A549 (cell line): ENCODE results near the gene NCDN. TPM values are rescaled to one million over a fixed set of nuclear protein-coding genes. Genes with fewer than 3 reads are reported as not detected.

ENCODE experiments used
- ATAC-seq, 2 experiments: fragments of 200-7000 bp in 1 of 2; fragments of >200 bp in 1 of 2; cut with Nextera tagmentation in 1 of 2; cut with Tn5 transposase in 1 of 2; 3 replicates each; pipeline versions ENCODE4 v1.8.0 to v1.9.1; 2018 to 2020; ENCODE audit warnings: mild to moderate bottlenecking in 1 of 2, moderate library complexity in 1 of 2
- CTCF ChIA-PET: fragments of 300-600 bp; sonication (Branson Sonifier 250); formaldehyde crosslinking; extraction: SDS; loops from one replicate; lab custom pipeline; 2021; ENCODE audit warnings: antibody characterized with exemption, inconsistent platforms; lab: Yijun Ruan, JAX
- POLR2A ChIA-PET: fragments of 350-600 bp; formaldehyde crosslinking; extraction: SDS; loops from one replicate; lab custom pipeline; 2021; ENCODE audit warnings: antibody characterized with exemption, inconsistent platforms; lab: Yijun Ruan, JAX
- DNase-seq, 2 experiments: peaks; one replicate each; pipeline versions ENCODE4 v3.0.0 to v3.0.0-alpha.2; 2011 to 2016; ENCODE audit warnings: low read depth in 1 of 2, low spot score in 1 of 2
- FAIRE-seq: peaks from 2 replicates; lab custom pipeline; 2011; peaks lifted over from hg19 to GRCh38; lab: Jason Lieb, UNC
- H3K27ac ChIP-seq, 2 experiments: fragments of >200 bp; sonication (Bioruptor Twin); formaldehyde crosslinking; 3 replicates each; pipeline ENCODE4 v1.5.1; 2016 to 2017
- H3K4me1 ChIP-seq: fragments of >200 bp; sonication (Bioruptor Twin); formaldehyde crosslinking; 3 replicates; pipeline ENCODE4 v1.6.1; 2016
- H3K4me2 ChIP-seq: fragments of >200 bp; sonication (Bioruptor Twin); formaldehyde crosslinking; 3 replicates; pipeline ENCODE4 v1.6.1; 2016
- H3K4me3 ChIP-seq: fragments of >200 bp; sonication (Bioruptor Twin); formaldehyde crosslinking; 3 replicates; pipeline ENCODE4 v1.5.1; 2016
- H3K9me3 ChIP-seq: fragments of >200 bp; sonication (Bioruptor Twin); formaldehyde crosslinking; 3 replicates; pipeline ENCODE4 v1.6.1; 2016
- BCL3 ChIP-seq: fragments of >200 bp; sonication (Bioruptor Twin); formaldehyde crosslinking; IDR thresholded peaks from 3 replicates; pipeline ENCODE4 v1.6.1; 2016
- CHD2 ChIP-seq: fragments of 150-350 bp; IDR thresholded peaks from 2 replicates; pipeline ENCODE4 v1.6.1; 2014; ENCODE audit warnings: low read length; ENCODE audit not compliant: partially characterized antibody
- CHD4 ChIP-seq: fragments of 200-600 bp; sonication (generic); IDR thresholded peaks from 2 replicates; pipeline ENCODE4 v1.6.1; 2016; ENCODE audit warnings: antibody characterized with exemption, mild to moderate bottlenecking, borderline replicate concordance
- CTCF ChIP-seq: fragments of >200 bp; sonication (Bioruptor Twin); formaldehyde crosslinking; IDR thresholded peaks from 3 replicates; pipeline ENCODE4 v1.5.1; 2016
- E2F6 ChIP-seq: IDR thresholded peaks from 2 replicates; pipeline ENCODE4 v1.6.1; 2012; ENCODE audit warnings: low read depth, borderline replicate concordance
- EHF ChIP-seq: fragments of 250-450 bp; sonication (Bioruptor Pico); IDR thresholded peaks from 2 replicates; pipeline ENCODE4 v1.5.0; 2020; ENCODE audit warnings: mild to moderate bottlenecking
- FOSL2 ChIP-seq, 2 experiments: fragments of 450-650 bp in 1 of 2; fragments of >200 bp in 1 of 2; sonication (Bioruptor Twin) in 1 of 2; formaldehyde crosslinking; IDR thresholded peaks; 2 replicates each; pipeline versions ENCODE4 v1.5.0 to v1.6.1; 2016 to 2020; ENCODE audit warnings: mild to moderate bottlenecking in 1 of 2, moderate library complexity in 1 of 2
- FOXS1 ChIP-seq: fragments of 250-450 bp; sonication (Bioruptor Pico); IDR thresholded peaks from 2 replicates; pipeline ENCODE4 v1.5.0; 2020; ENCODE audit warnings: mild to moderate bottlenecking, moderate library complexity
- HOXA7 ChIP-seq: fragments of 250-450 bp; sonication (Bioruptor Pico); IDR thresholded peaks from 2 replicates; pipeline ENCODE4 v1.5.0; 2020; ENCODE audit warnings: mild to moderate bottlenecking, moderate library complexity
- HOXB13 ChIP-seq: fragments of 250-450 bp; sonication (Bioruptor Pico); IDR thresholded peaks from 2 replicates; pipeline ENCODE4 v1.5.0; 2020; ENCODE audit warnings: low read depth, mild to moderate bottlenecking, moderate library complexity
- JUNB ChIP-seq: fragments of >200 bp; sonication (Bioruptor Twin); formaldehyde crosslinking; IDR thresholded peaks from 2 replicates; pipeline ENCODE4 v1.6.1; 2016
- MAZ ChIP-seq: fragments of 150-350 bp; IDR thresholded peaks from 2 replicates; pipeline ENCODE4 v1.6.1; 2014; ENCODE audit warnings: antibody characterized with exemption, low read depth, low read length, borderline replicate concordance
- NFE2L2 ChIP-seq: fragments of 150-350 bp; conservative IDR thresholded peaks from 2 replicates; pipeline ENCODE4 v1.6.1; 2014; ENCODE audit warnings: low read length
- RAD21 ChIP-seq, 2 experiments: fragments of >200 bp in 1 of 2; sonication (Bioruptor Twin) in 1 of 2; formaldehyde crosslinking in 1 of 2; IDR thresholded peaks in 1 of 2; conservative IDR thresholded peaks in 1 of 2; 2 replicates in 1 of 2; 3 replicates in 1 of 2; pipeline ENCODE4 v1.6.1; 2012 to 2018; ENCODE audit warnings: inconsistent platforms in 1 of 2
- RARB ChIP-seq: fragments of 250-450 bp; sonication (Bioruptor Pico); IDR thresholded peaks from 2 replicates; pipeline ENCODE4 v1.8.0; 2021; ENCODE audit warnings: mild to moderate bottlenecking, moderate library complexity
- REST ChIP-seq: fragments of 200-600 bp; sonication (generic); IDR thresholded peaks from 2 replicates; pipeline ENCODE4 v1.6.1; 2016; ENCODE audit warnings: antibody characterized with exemption, mild to moderate bottlenecking, moderate library complexity
- RNF2 ChIP-seq: fragments of 200-600 bp; sonication (generic); IDR thresholded peaks from 2 replicates; pipeline ENCODE4 v1.6.1; 2016; ENCODE audit warnings: low read depth, mild to moderate bottlenecking, antibody characterized with exemption, moderate library complexity, borderline replicate concordance
- SMC3 ChIP-seq: fragments of >200 bp; sonication (Bioruptor Twin); formaldehyde crosslinking; IDR thresholded peaks from 3 replicates; pipeline ENCODE4 v1.6.1; 2018; ENCODE audit warnings: inconsistent platforms
- SREBF2 ChIP-seq: fragments of 450-650 bp; IDR thresholded peaks from 2 replicates; pipeline ENCODE4 v1.6.1; 2014; ENCODE audit warnings: mild to moderate bottlenecking, moderate library complexity
- ZFP36 ChIP-seq: fragments of 450-650 bp; IDR thresholded peaks from 2 replicates; pipeline ENCODE4 v1.6.1; 2014; ENCODE audit warnings: borderline replicate concordance; ENCODE audit not compliant: partially characterized antibody
- ZNF302 ChIP-seq: fragments of 250-450 bp; sonication (Bioruptor Pico); IDR thresholded peaks from 2 replicates; pipeline ENCODE4 v1.9.0; 2021; ENCODE audit warnings: inconsistent platforms, mild to moderate bottlenecking, moderate library complexity
- ZSCAN20 ChIP-seq: fragments of 250-450 bp; sonication (Bioruptor Pico); IDR thresholded peaks from 2 replicates; pipeline ENCODE4 v1.8.0; 2022; ENCODE audit warnings: mild to moderate bottlenecking, moderate library complexity
- WGBS: methylation state at CpG from one replicate; pipeline ENCODE4 v1.1.6; 2017; ENCODE audit errors: missing lambda C conversion rate; 5-methylcytosine and 5-hydroxymethylcytosine counted together
- polyA plus RNA-seq, 4 experiments: library from polyadenylated mRNA; depleted of rRNA in 3 of 4; stranded (reverse); fragments of >200 nt; fragmentation: RNase III in 1 of 4; extraction: RNeasy Plus Mini Kit Qiagen cat#74134 plus additional on column Dnase treatment in 1 of 4; gene quantifications; 2 replicates in 3 of 4; 3 replicates in 1 of 4; pipeline ENCODE4 v1.2.3, GENCODE V29; 2011 to 2017

Gene NCDN
- polyA plus RNA-seq, 2 of the 4 experiments (the other 2 are of a cell fraction), result 7.0 to 16.8 TPM

GRCh38 chr1:35530946-35531345 lies 26.7 kb upstream of the NCDN start:
- Histone ChIP-seq H3K4me2 (no peak overlapping the region), H3K9me3 (peaks cover 36% of the 10 kb centered on the region), H3K4me3 (no peak overlapping the region), H3K27ac (no peak overlapping the region), H3K4me1 (no peaks in the 10 kb centered on the region)
- 100% methylated on average over 2 of the region's 2 CpGs for WGBS
- no peak for TF ChIP-seq JUNB
- TF ChIP-seq SMC3, result no peak
- TF ChIP-seq NFE2L2, result no peak
- TF ChIP-seq ZSCAN20 (CRISPR knock-in tag), result no peak
- TF ChIP-seq REST, result no peak
- no peak for TF ChIP-seq RNF2
- FAIRE-seq (no peak), ATAC-seq (no peak), DNase-seq (no peak)
- POLR2A ChIA-PET, result no interaction called here
- CTCF ChIA-PET, result no interaction called here

GRCh38 chr1:35531368-35531767 lies 26.2 kb upstream of the NCDN start:
- ATAC-seq, result no peak
- TF ChIP-seq SREBF2 (no peak), FOXS1 (CRISPR knock-in tag) (no peak), CHD2 (no peak), FOSL2 (IDR thresholded peaks at IDR 0.05) (no peak), FOSL2 (CRISPR knock-in tag; IDR thresholded peaks at IDR 0.05) (no peak), ZNF302 (CRISPR knock-in tag) (no peak), ZSCAN20 (CRISPR knock-in tag) (no peak), CHD4 (no peak), EHF (CRISPR knock-in tag) (no peak), HOXB13 (CRISPR knock-in tag) (no peak), HOXA7 (CRISPR knock-in tag) (no peak), E2F6 (no peak), ZFP36 (no peak), BCL3 (no peak), MAZ (no peak), CTCF (no peak), RARB (CRISPR knock-in tag) (no peak), RAD21 (conservative IDR thresholded peaks at IDR 0.05 in 1 of 2, IDR thresholded peaks at IDR 0.05 in 1 of 2) (no peak), JUNB (no peak), SMC3 (no peak)
- POLR2A ChIA-PET, result no interaction called here
- Histone ChIP-seq H3K4me2 (no peak overlapping the region), H3K4me1 (no peaks in the 10 kb centered on the region), H3K9me3 (peaks cover 36% of the 10 kb centered on the region), H3K27ac (no peak overlapping the region), H3K4me3 (no peak overlapping the region)
- no peak for DNase-seq
- FAIRE-seq, result no peak
- CTCF ChIA-PET, result no interaction called here
- 96% methylated on average over 6 of the region's 6 CpGs for WGBS
